ENCODE data around the gene NUP35. TPM values are rescaled to one million over a fixed set of nuclear protein-coding genes. Genes with fewer than 3 reads are reported as not detected.
"Not testable (repeated sequence)": the region's sequence is repeated elsewhere in the genome, so short reads cannot be mapped to it uniquely, and the experiment has no call there.

NUP35 gene
- total RNA-seq, 2 experiments from 2014 or later, result 36.5 to 37.3 TPM

- Histone ChIP-seq H3K4me1 (ENCODE audit: insufficient read depth, low read length, poor library complexity, severe bottlenecking) (no peaks in the 10 kb centered on the region), H4K20me1 (ENCODE audit: insufficient read depth, low read length) (peaks cover under 1% of the 10 kb centered on the region; the same call in 1 of the 2 replicates), H3K4me2 (ENCODE audit: low read length) (no peak overlapping the region), H3K27ac (ENCODE audit: low read depth, low read length, poor library complexity, severe bottlenecking) (no peak overlapping the region), H3K9me2 (ENCODE audit: insufficient read depth, low read length) (no peaks in the 10 kb centered on the region), H3K9me3 (ENCODE audit: low read length) (no peaks in the 10 kb centered on the region), H2AFZ (ENCODE audit: low read length) (no peak overlapping the region), H3K36me3 (ENCODE audit: insufficient read depth, low read length) (peaks cover 98% of the 10 kb centered on the region), H3K4me3 (ENCODE audit: low read depth, low read length, poor library complexity, severe bottlenecking) (no peak overlapping the region), H3K79me2 (ENCODE audit: insufficient read depth, low read depth, low read length) (peaks cover 81% of the 10 kb centered on the region)
- DNase-seq (ENCODE audit: low spot score), result no peak
- TF ChIP-seq, protein P1, sequence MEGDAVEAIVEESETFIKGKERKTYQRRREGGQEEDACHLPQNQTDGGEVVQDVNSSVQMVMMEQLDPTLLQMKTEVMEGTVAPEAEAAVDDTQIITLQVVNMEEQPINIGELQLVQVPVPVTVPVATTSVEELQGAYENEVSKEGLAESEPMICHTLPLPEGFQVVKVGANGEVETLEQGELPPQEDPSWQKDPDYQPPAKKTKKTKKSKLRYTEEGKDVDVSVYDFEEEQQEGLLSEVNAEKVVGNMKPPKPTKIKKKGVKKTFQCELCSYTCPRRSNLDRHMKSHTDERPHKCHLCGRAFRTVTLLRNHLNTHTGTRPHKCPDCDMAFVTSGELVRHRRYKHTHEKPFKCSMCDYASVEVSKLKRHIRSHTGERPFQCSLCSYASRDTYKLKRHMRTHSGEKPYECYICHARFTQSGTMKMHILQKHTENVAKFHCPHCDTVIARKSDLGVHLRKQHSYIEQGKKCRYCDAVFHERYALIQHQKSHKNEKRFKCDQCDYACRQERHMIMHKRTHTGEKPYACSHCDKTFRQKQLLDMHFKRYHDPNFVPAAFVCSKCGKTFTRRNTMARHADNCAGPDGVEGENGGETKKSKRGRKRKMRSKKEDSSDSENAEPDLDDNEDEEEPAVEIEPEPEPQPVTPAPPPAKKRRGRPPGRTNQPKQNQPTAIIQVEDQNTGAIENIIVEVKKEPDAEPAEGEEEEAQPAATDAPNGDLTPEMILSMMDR (conservative IDR thresholded peaks at IDR 0.05; ENCODE audit: low read length), result no peak
- TF ChIP-seq EZH2phosphoT487 (IDR thresholded peaks at IDR 0.05; ENCODE audit: borderline replicate concordance, low read depth, low read length), result no peak
- intact Hi-C loops (cut with micrococcal nuclease; ENCODE audit: unreplicated experiment), result no loop called here
- BruUV-seq (replicated peaks), result no TSS peak
- ChIA-PET POLR2A (no interaction called here), CTCF (ENCODE audit: unreplicated experiment) (no interaction called here)
Observed at GRCh38 chr2:183134016-183134415, 9.8 kb downstream of the NUP35 start.

DNA sequence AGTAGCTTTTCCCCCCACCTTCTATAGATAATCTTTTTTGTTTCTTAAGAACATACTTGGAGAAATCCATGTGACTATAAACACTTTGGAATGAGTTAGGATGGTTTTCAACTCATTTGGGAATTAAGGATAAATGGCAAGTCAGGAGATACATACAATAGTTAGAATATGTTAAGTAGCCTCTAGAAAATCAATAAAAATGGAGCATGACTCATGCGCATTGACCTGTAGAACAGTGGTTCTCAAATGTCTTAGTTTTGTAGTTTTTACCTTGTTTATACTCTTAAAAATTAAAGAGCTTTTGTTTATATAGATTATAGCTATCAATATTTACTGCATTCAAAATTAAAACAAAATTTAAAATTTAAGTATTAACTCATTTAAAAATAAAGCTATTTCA lies 24.7 kb downstream of the NUP35 start:
- peaks cover 77% of the 10 kb centered on the region for H3K79me2 ChIP-seq (ENCODE audit: insufficient read depth, low read depth, low read length)
- peaks cover 13% of the 10 kb centered on the region; the same call in 1 of the 2 replicates for H3K9me3 ChIP-seq (ENCODE audit: low read length)
- H2AFZ ChIP-seq (ENCODE audit: low read length), result no peak overlapping the region
- no peaks in the 10 kb centered on the region for H3K9me2 ChIP-seq (ENCODE audit: insufficient read depth, low read length)
- POLR2A ChIA-PET, result interaction anchor here (0.6 to 1.7 kb wide), 10 partner anchors 9 to 52 kb away, joined by 3 to 9 read pairs (median 5); partner anchors contain the start of gene NUP35
- H4K20me1 ChIP-seq (ENCODE audit: insufficient read depth, low read length), result no peaks in the 10 kb centered on the region
- no TSS peak for BruUV-seq (replicated peaks)
- intact Hi-C loops (cut with micrococcal nuclease; ENCODE audit: unreplicated experiment), result no loop called here
- no peak for DNase-seq (ENCODE audit: low spot score)
- no peak overlapping the region for H3K27ac ChIP-seq (ENCODE audit: low read depth, low read length, poor library complexity, severe bottlenecking)
- peaks cover 98% of the 10 kb centered on the region for H3K36me3 ChIP-seq (ENCODE audit: insufficient read depth, low read length)
- H3K4me2 ChIP-seq (ENCODE audit: low read length), result no peak overlapping the region
- TF ChIP-seq, protein P1 (conservative IDR thresholded peaks at IDR 0.05; ENCODE audit: low read length), result no peak
- no peak for TF ChIP-seq EZH2phosphoT487 (IDR thresholded peaks at IDR 0.05; ENCODE audit: borderline replicate concordance, low read depth, low read length)
- CTCF ChIA-PET (ENCODE audit: unreplicated experiment), result no interaction called here
- no peaks in the 10 kb centered on the region for H3K4me1 ChIP-seq (ENCODE audit: insufficient read depth, low read length, poor library complexity, severe bottlenecking)
- H3K4me3 ChIP-seq (ENCODE audit: low read depth, low read length, poor library complexity, severe bottlenecking), result no peak overlapping the region

DNA sequence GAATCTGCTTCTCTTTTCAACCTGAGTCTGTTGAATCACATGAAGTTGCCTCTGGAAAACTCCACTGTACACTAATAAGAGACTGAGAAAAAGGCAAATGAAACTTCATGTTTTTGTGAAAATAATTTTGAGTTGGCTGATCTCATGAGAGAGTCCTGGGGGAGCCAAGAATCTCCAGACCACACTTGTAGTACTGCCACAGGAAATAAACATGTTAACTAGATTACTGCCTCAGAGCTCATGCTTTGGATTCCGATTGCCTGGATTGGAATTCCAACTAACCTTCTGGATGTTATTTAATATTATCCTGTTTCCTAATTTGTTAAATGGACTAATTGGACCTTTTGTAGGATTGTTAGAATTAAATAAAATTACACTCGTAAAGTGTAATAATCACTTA lies 25.2 kb downstream of the NUP35 start:
- intact Hi-C loops (cut with micrococcal nuclease; ENCODE audit: unreplicated experiment), result no loop called here
- Histone ChIP-seq H2AFZ (ENCODE audit: low read length) (no peak overlapping the region), H3K4me2 (ENCODE audit: low read length) (no peak overlapping the region), H3K9me3 (ENCODE audit: low read length) (peaks cover 8% of the 10 kb centered on the region; the same call in 1 of the 2 replicates), H3K4me3 (ENCODE audit: low read depth, low read length, poor library complexity, severe bottlenecking) (no peak overlapping the region), H3K4me1 (ENCODE audit: insufficient read depth, low read length, poor library complexity, severe bottlenecking) (no peaks in the 10 kb centered on the region), H4K20me1 (ENCODE audit: insufficient read depth, low read length) (no peaks in the 10 kb centered on the region), H3K79me2 (ENCODE audit: insufficient read depth, low read depth, low read length) (peaks cover 73% of the 10 kb centered on the region), H3K36me3 (ENCODE audit: insufficient read depth, low read length) (peaks cover 98% of the 10 kb centered on the region), H3K27ac (ENCODE audit: low read depth, low read length, poor library complexity, severe bottlenecking) (no peak overlapping the region), H3K9me2 (ENCODE audit: insufficient read depth, low read length) (no peaks in the 10 kb centered on the region)
- no peak for TF ChIP-seq EZH2phosphoT487 (IDR thresholded peaks at IDR 0.05; ENCODE audit: borderline replicate concordance, low read depth, low read length)
- TF ChIP-seq, protein P1 (conservative IDR thresholded peaks at IDR 0.05; ENCODE audit: low read length), result no peak
- CTCF ChIA-PET (ENCODE audit: unreplicated experiment), result no interaction called here
- POLR2A ChIA-PET, result interaction anchor here (0.6 to 1.7 kb wide), 11 partner anchors 8 to 53 kb away, joined by 3 to 9 read pairs (median 5); partner anchors contain the start of gene NUP35
- DNase-seq (ENCODE audit: low spot score), result no peak
- no TSS peak for BruUV-seq (replicated peaks)

DNA sequence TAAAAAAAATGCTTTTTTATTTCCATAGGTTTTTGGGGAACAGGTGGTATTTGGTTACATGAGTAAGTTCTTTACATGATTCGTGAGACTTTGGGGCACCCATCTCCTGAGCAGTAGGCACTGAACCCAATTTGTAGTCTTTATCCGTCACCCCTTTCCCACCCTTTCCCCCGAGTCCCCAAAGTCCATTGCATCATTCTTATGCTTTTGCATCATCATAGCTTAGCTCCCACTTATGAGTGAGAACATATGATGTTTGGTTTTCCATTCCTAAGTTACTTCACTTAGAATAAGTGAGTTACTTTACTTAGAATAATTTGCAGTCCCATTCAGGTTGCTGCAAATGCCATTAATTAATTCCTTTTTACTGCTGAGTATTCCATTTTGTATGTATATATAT lies 28.0 kb downstream of the NUP35 start:
- DNase-seq (ENCODE audit: low spot score); H3K27ac ChIP-seq (ENCODE audit: low read depth, low read length, poor library complexity, severe bottlenecking); H3K4me2 ChIP-seq (ENCODE audit: low read length); H4K20me1 ChIP-seq (ENCODE audit: insufficient read depth, low read length); CTCF ChIA-PET (ENCODE audit: unreplicated experiment); H2AFZ ChIP-seq (ENCODE audit: low read length); intact Hi-C loops (cut with micrococcal nuclease; ENCODE audit: unreplicated experiment); H3K4me3 ChIP-seq (ENCODE audit: low read depth, low read length, poor library complexity, severe bottlenecking); BruUV-seq (replicated peaks); H3K4me1 ChIP-seq (ENCODE audit: insufficient read depth, low read length, poor library complexity, severe bottlenecking); POLR2A ChIA-PET; H3K9me3 ChIP-seq (ENCODE audit: low read length); H3K9me2 ChIP-seq (ENCODE audit: insufficient read depth, low read length): not testable (repeated sequence)
- Histone ChIP-seq H3K79me2 (ENCODE audit: insufficient read depth, low read depth, low read length) (peaks cover 47% of the 10 kb centered on the region), H3K36me3 (ENCODE audit: insufficient read depth, low read length) (peaks cover 97% of the 10 kb centered on the region)
